A549 treated with ZK216348 at 1 μM for 4 hours (cell line): ENCODE measurements around the gene MMAB. TPM values are rescaled to one million over a fixed set of nuclear protein-coding genes. Genes with fewer than 3 reads are reported as not detected.

Source experiments
- total RNA-seq: library from RNA; stranded (reverse); fragments of 200-300 nt; extraction: Qiagen RNA extraction; gene quantifications from 5 replicates; pipeline ENCODE4 v1.2.3, GENCODE V29; 2022; ENCODE audit warnings: low read depth

MMAB gene
- total RNA-seq, result 24.6 to 29.0 TPM (median 25.3 TPM) in 5 replicates

GRCh38 chr12:109573029-109573913 is at the start of gene MMAB, which contains the start of gene MVK:
Gene MMAB, minus strand, starts transcription at chr12:109573504. Its CDS starts 24 bp downstream, at chr12:109573480.
Gene MVK, plus strand, starts transcription at chr12:109573794. Its CDS starts 1,029 bp downstream, at chr12:109574823.

Other genes with a start within 250 kb of the MMAB start
- gene MYO1H, start 225.6 kb downstream of the MMAB start, total RNA-seq, result not detected in 5 replicates
- gene KCTD10, start 96.2 kb downstream of the MMAB start, total RNA-seq, result 41.8 to 53.6 TPM (median 47.6 TPM) in 5 replicates
- 12.5 to 15.5 TPM (median 15.2 TPM) in 5 replicates for gene UBE3B, start 95.9 kb downstream of the MMAB start, total RNA-seq
- 6.0 to 10.6 TPM (median 7.3 TPM) in 5 replicates for gene MVK, start 290 bp upstream of the MMAB start, total RNA-seq
- gene FAM222A, start 140.3 kb upstream of the MMAB start, total RNA-seq, result 3.5 to 6.9 TPM (median 5.2 TPM) in 5 replicates